A673 (cell line): ENCODE results near the gene FUT4. TPM values are rescaled to one million over a fixed set of nuclear protein-coding genes. Genes with fewer than 3 reads are reported as not detected.

Experiments used
- BruUV-seq: library from RNA; stranded (reverse); fragments of 400-500 nt; replicated peaks from 2 replicates; lab custom pipeline; 2021; lab: Mats Ljungman, UMichigan
- CTCF ChIA-PET: fragments of 300-600 bp; sonication (Branson Sonifier 250); formaldehyde crosslinking; loops from one replicate; lab custom pipeline; 2022; ENCODE audit warnings: antibody characterized with exemption; lab: Charles Lee
- POLR2A ChIA-PET: fragments of 300-600 bp; sonication (Branson Sonifier 250); formaldehyde crosslinking; loops from one replicate; lab custom pipeline; 2022; ENCODE audit warnings: antibody characterized with exemption; ENCODE audit not compliant: low non-redundant PET; lab: Charles Lee
- DNase-seq: peaks from one replicate; pipeline ENCODE4 v3.0.0-alpha.2; 2015; ENCODE audit warnings: low spot score
- H3K27ac ChIP-seq: fragments of 200-600 bp; sonication (generic); 2 replicates; pipeline ENCODE4 v1.5.1; 2016; ENCODE audit warnings: mixed run types, low read depth, mild to moderate bottlenecking, mixed read lengths, antibody characterized with exemption, low read length; ENCODE audit not compliant: poor library complexity, severe bottlenecking
- H3K27me3 ChIP-seq: fragments of 200-600 bp; sonication (generic); replicated peaks from 2 replicates; pipeline ENCODE4 v1.6.1; 2017; ENCODE audit warnings: mixed run types, low read depth, mild to moderate bottlenecking, mixed read lengths, antibody characterized with exemption, low read length; ENCODE audit not compliant: insufficient read depth, poor library complexity
- H3K36me3 ChIP-seq: fragments of 200-600 bp; sonication (generic); 2 replicates; pipeline ENCODE4 v1.6.1; 2016; ENCODE audit warnings: mixed run types, mild to moderate bottlenecking, mixed read lengths, antibody characterized with exemption, low read length; ENCODE audit not compliant: insufficient read depth, poor library complexity, severe bottlenecking
- H3K4me1 ChIP-seq: fragments of 200-600 bp; sonication (generic); 2 replicates; pipeline ENCODE4 v1.6.1; 2017; ENCODE audit warnings: mixed run types, mild to moderate bottlenecking, mixed read lengths, antibody characterized with exemption, low read length; ENCODE audit not compliant: insufficient read depth, poor library complexity, severe bottlenecking
- H3K4me3 ChIP-seq: fragments of 200-600 bp; sonication (generic); 2 replicates; pipeline ENCODE4 v1.5.1; 2016; ENCODE audit warnings: low read depth, mixed run types, mild to moderate bottlenecking, mixed read lengths, low read length; ENCODE audit not compliant: poor library complexity, severe bottlenecking
- H3K9me3 ChIP-seq: fragments of 200-600 bp; sonication (generic); 2 replicates; pipeline ENCODE4 v1.6.1; 2016; ENCODE audit warnings: mixed run types, low read depth, mild to moderate bottlenecking, mixed read lengths, antibody characterized with exemption, low read length; ENCODE audit not compliant: poor library complexity, severe bottlenecking
- CTCF ChIP-seq: fragments of 300-800, 200-600 bp; sonication (generic); conservative IDR thresholded peaks from 2 replicates; pipeline ENCODE4 v1.5.1; 2017; ENCODE audit warnings: low read depth, mild to moderate bottlenecking, antibody characterized with exemption, low read length, moderate library complexity, mixed read lengths
- EZH2 ChIP-seq: fragments of 200-600 bp; sonication (generic); IDR thresholded peaks from 2 replicates; pipeline ENCODE4 v1.6.1; 2017; ENCODE audit warnings: borderline replicate concordance, low read depth, mild to moderate bottlenecking, mixed read lengths, antibody characterized with exemption, low read length; ENCODE audit not compliant: poor library complexity, severe bottlenecking
- intact Hi-C: fragments of 100-400 bp; cut with micrococcal nuclease; formaldehyde crosslinking; loops from one replicate; pipeline ENCODE4 v1.10.0; 2022; ENCODE audit not compliant: unreplicated experiment
- total RNA-seq: library from RNA; stranded (reverse); gene quantifications from 2 replicates; pipeline ENCODE4 v1.2.3, GENCODE V29; 2021

Gene FUT4
- total RNA-seq, 1 experiment from 2014 or later, result 7.7 TPM

- ChIA-PET POLR2A (no interaction called here), CTCF (no interaction called here)
- H3K36me3 ChIP-seq, result peaks cover 7% of the 10 kb centered on the region
- peak; percentile 43 for DNase-seq
- peaks cover 26% of the 10 kb centered on the region for H3K4me1 ChIP-seq
- BruUV-seq, result no TSS peak
- no peak overlapping the region for H3K27ac ChIP-seq
- no peak for TF ChIP-seq EZH2
- peak; percentile 19; the same call in 1 of the 2 replicates for TF ChIP-seq CTCF
- intact Hi-C loops, result no loop called here
- no peaks in the 10 kb centered on the region for H3K27me3 ChIP-seq
- peak overlapping the region; percentile 73 for H3K4me3 ChIP-seq
- no peaks in the 10 kb centered on the region for H3K9me3 ChIP-seq
Measured at GRCh38 chr11:94546886-94547285, 3.2 kb downstream of the FUT4 start.

- DNase-seq, result no peak
- H3K4me1 ChIP-seq, result peaks cover 26% of the 10 kb centered on the region
- no peak overlapping the region for H3K27ac ChIP-seq
- H3K36me3 ChIP-seq, result peaks cover 7% of the 10 kb centered on the region
- BruUV-seq, result no TSS peak
- TF ChIP-seq CTCF (no peak), EZH2 (no peak)
- ChIA-PET POLR2A (no interaction called here), CTCF (no interaction called here)
- intact Hi-C loops, result no loop called here
- no peaks in the 10 kb centered on the region for H3K9me3 ChIP-seq
- H3K27me3 ChIP-seq, result no peaks in the 10 kb centered on the region
- no peak overlapping the region for H3K4me3 ChIP-seq
Measured at GRCh38 chr11:94549146-94549545, 5.4 kb downstream of the FUT4 start.

- TF ChIP-seq CTCF (no peak), EZH2 (no peak)
- DNase-seq, result no peak
Measured at GRCh38 chr11:94550513-94550912, 6.8 kb downstream of the FUT4 start.

More at GRCh38 chr11:94550513-94550912, 6.8 kb downstream of the FUT4 start:
- H3K4me3 ChIP-seq, result no peak overlapping the region
- H3K27me3 ChIP-seq, result no peaks in the 10 kb centered on the region
- peaks cover 2% of the 10 kb centered on the region for H3K36me3 ChIP-seq
- H3K9me3 ChIP-seq, result no peaks in the 10 kb centered on the region
- no TSS peak for BruUV-seq
- peaks cover 22% of the 10 kb centered on the region for H3K4me1 ChIP-seq
- H3K27ac ChIP-seq, result no peak overlapping the region
- intact Hi-C loops, result no loop called here
- POLR2A ChIA-PET, result no interaction called here
- CTCF ChIA-PET, result no interaction called here
